Fibroblast of skin of left quadriceps (primary cell): ENCODE measurements around the gene ZNF311.

Experiments used
- DNase-seq, 2 experiments: peaks; one replicate each; pipeline ENCODE4 v3.0.0-alpha.2; 2013; ENCODE audit warnings: low read depth in 2 of 2

The ZNF311 gene

GRCh38 chr6:29005183-29005885 is at the start of gene ZNF311:
TSS of gene ZNF311 (minus strand) at chr6:29005315. CDS start at chr6:29003954, 1,361 bp downstream.
- peak in 1 of 2 experiments; percentile 29 for DNase-seq

- no peak for DNase-seq
These were observed 46.6 kb upstream of the ZNF311 start for GRCh38 chr6:29051680-29052079.

- DNase-seq: no peak
These were observed 40.0 kb upstream of the ZNF311 start, which contains the start of gene OR2W1 for GRCh38 chr6:29045075-29045474. TSS of gene OR2W1 (minus strand) at chr6:29045175. CDS start at chr6:29045175, 0 bp downstream.

GRCh38 chr6:29035951-29036350 is 30.8 kb upstream of the ZNF311 start:
- no peak for DNase-seq

GRCh38 chr6:29028821-29029220 is 23.7 kb upstream of the ZNF311 start:
- no peak for DNase-seq

GRCh38 chr6:29025927-29026585 is 20.9 kb upstream of the ZNF311 start:
- no peak for DNase-seq

GRCh38 chr6:29021434-29021833 is 16.3 kb upstream of the ZNF311 start:
- no peak for DNase-seq

GRCh38 chr6:29019629-29020028 is 14.5 kb upstream of the ZNF311 start:
- no peak for DNase-seq

GRCh38 chr6:29017428-29017802 is 12.3 kb upstream of the ZNF311 start:
- DNase-seq: no peak

- peak; percentile 46 to 55 for DNase-seq
These were observed 11.7 kb upstream of the ZNF311 start for GRCh38 chr6:29016559-29017427.

- DNase-seq: no peak
These were observed 9.9 kb upstream of the ZNF311 start for GRCh38 chr6:29014729-29015608.

GRCh38 chr6:29011276-29011734 is 6.2 kb upstream of the ZNF311 start:
- DNase-seq: peak in 1 of 2 experiments; percentile 18

GRCh38 chr6:29009358-29009757 is 4.2 kb upstream of the ZNF311 start:
- no peak for DNase-seq

- DNase-seq: no peak
These were observed 3.0 kb upstream of the ZNF311 start for GRCh38 chr6:29008089-29008488.

- DNase-seq: no peak
These were observed 8.1 kb downstream of the ZNF311 start for GRCh38 chr6:28996844-28997510.

- no peak for DNase-seq
These were observed 9.9 kb downstream of the ZNF311 start for GRCh38 chr6:28995093-28995650.

GRCh38 chr6:28988536-28989311 is 16.4 kb downstream of the ZNF311 start:
- peak in 1 of 2 experiments; percentile 52 for DNase-seq

GRCh38 chr6:28985462-28986164 is 19.5 kb downstream of the ZNF311 start:
- peak; percentile 96 for DNase-seq

GRCh38 chr6:28983838-28984237 is 21.3 kb downstream of the ZNF311 start:
- DNase-seq: no peak
